Fibroblast of villous mesenchyme (primary cell): ENCODE data around the gene TMEM167A. TPM values are rescaled to one million over a fixed set of nuclear protein-coding genes. Genes with fewer than 3 reads are reported as not detected.

ENCODE experiments used
- DNase-seq: peaks from one replicate; pipeline ENCODE4 v3.0.0-alpha.2; 2010; ENCODE audit warnings: low read depth
- H3K4me3 ChIP-seq: 2 replicates; pipeline ENCODE4 v1.5.1; 2011; ENCODE audit warnings: low read depth, mild to moderate bottlenecking, low read length
- total RNA-seq: library from RNA; depleted of rRNA; stranded (reverse); fragments of >200 nt; gene quantifications from 2 replicates; pipeline ENCODE4 v1.2.3, GENCODE V29; 2012
- TF ChIP-seq, protein P1 (sequence below): IDR thresholded peaks from 2 replicates; pipeline ENCODE4 v1.5.1; 2012; ENCODE audit warnings: low read depth, mild to moderate bottlenecking, low read length; ENCODE audit not compliant: insufficient read depth

The TMEM167A gene
- total RNA-seq, 1 donor, result 91.1 TPM

DNA sequence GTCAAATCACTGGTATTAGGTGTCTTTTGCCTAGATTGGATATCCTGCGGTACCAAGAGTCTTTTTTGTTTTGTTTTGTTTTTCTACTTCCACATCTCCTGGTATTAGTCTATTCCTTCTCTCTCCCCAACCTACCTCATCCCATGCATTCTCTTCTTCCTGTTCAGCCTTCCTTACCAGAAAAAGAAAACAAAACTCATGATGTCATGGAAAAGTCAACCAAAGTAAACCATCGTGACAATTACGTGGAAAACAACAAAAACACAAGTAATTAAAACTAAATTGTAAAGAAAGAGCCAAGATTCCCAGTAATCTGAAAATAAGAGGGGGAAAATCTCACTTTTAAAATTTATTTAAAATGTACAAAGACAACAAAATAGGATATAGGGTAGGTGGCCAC is 38.3 kb downstream of the TMEM167A start:
- DNase-seq, result no peak
- TF ChIP-seq, protein P1, sequence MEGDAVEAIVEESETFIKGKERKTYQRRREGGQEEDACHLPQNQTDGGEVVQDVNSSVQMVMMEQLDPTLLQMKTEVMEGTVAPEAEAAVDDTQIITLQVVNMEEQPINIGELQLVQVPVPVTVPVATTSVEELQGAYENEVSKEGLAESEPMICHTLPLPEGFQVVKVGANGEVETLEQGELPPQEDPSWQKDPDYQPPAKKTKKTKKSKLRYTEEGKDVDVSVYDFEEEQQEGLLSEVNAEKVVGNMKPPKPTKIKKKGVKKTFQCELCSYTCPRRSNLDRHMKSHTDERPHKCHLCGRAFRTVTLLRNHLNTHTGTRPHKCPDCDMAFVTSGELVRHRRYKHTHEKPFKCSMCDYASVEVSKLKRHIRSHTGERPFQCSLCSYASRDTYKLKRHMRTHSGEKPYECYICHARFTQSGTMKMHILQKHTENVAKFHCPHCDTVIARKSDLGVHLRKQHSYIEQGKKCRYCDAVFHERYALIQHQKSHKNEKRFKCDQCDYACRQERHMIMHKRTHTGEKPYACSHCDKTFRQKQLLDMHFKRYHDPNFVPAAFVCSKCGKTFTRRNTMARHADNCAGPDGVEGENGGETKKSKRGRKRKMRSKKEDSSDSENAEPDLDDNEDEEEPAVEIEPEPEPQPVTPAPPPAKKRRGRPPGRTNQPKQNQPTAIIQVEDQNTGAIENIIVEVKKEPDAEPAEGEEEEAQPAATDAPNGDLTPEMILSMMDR, result no peak
- H3K4me3 ChIP-seq, result no peak overlapping the region

DNA sequence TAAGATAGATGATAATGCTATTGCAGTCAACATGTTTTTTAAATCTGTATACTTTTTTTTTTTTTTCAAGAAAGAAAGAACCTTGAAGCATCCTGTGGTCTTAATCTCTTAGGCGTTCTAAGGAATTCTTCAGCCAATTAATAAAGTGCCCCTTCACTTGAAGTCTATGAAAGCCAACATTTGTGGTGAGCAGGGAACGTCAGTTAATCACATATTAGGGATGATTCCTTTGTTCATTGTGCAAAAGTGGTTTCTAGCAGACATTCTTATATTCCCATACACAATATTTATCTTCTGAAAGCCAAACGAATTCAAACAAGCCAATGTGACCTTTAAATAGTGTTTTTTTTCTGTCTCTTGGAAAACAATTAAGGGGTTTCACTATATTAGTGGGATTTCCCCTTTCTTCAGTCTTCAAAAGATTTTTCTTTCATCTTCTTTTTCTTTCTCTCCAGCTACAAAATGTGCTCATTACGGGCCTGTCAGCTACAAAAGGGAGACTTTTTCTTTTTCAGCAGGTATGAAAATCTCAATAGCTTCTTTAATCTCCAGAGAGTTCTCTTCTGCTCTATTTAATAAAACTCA is 40.1 kb downstream of the TMEM167A start:
- TF ChIP-seq, protein P1, result no peak
- H3K4me3 ChIP-seq, result no peak overlapping the region
- DNase-seq, result no peak

DNA sequence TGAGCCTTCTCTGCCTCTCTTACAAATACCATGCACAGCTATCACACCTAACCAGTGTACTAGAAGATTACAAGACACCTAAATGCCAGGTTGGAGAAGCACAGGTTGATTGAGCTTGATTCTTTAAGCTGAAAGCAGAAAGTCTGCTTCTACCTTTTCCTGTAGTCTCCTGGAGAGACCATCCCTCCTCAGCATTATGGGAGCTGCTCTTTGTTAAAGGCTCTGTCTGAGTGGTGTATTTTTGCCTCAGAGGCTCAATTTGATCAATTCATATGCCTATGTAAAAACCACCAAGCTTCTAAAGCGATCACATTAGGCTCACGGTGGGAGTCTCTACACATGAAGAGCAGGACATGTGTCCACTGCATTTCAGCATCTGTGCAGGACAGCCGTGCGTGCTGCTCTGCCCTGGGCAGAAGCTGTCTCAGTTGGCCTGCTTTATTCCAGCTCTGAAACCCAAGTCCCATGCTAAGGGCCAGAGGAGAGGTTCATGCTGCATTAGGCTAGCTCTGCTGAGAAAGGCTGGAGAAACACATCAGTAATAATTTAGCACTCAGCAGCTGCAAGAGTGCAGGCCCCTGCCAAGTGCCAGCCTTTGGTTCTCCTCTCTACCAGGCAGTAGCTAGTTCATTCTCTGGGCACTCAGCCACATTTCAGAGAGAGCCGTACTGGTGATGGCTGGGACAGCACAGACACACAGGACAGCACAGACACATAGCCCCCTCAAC is 41.7 kb downstream of the TMEM167A start:
- DNase-seq, result no peak
- TF ChIP-seq, protein P1, result no peak
- H3K4me3 ChIP-seq, result no peak overlapping the region

DNA sequence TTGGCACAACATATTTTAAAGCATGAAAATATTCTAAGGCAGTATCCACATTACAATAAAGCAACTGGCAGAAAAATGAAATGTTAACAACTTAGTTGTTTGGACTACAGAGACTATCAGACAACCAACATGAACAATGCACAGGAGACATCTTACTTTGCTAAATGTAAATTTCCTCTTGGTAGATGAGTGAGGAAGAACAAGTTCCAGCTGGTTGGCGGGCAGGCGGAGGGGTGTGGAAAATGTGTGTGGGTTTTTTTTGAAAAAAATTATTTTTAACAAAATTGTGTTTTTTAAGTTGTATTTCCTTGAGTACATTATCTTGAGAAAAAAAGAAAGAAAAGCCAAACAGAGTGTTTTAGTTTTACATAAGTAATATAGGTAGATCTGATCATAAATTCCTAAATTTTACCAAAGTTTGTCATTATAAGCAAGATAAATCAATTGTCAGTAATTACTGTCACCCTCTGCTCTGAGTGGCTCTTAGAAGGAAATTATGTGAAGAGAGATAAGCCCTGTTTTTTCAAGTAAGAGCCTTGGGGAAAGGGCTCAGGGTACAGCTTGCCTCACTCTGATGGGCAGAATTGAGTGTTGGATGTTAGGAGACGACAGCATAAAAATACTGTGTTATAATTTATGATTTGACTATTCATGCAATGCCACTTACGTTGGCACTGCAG is 42.5 kb downstream of the TMEM167A start:
- TF ChIP-seq, protein P1, result no peak
- H3K4me3 ChIP-seq, result no peak overlapping the region
- no peak for DNase-seq

DNA sequence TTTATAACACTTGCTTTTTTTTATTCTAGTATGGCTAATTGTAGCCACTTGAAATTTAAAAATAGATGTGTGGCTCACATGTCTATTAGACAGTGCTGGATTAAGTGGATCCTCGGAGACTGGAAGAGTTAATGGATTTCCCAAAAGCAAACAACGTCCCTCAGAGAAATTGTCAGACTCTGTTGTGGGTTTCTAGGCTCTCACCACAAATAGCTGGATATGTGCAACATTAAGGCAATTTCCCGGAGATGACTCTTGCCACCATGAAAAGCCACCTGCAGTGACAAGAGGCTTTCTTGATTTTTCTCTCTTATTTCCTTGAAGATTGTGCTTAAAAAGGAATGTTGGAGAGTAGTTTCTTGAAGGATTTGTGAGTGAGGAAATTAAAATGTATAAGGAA is 43.2 kb downstream of the TMEM167A start:
- H3K4me3 ChIP-seq, result no peak overlapping the region
- DNase-seq, result no peak
- TF ChIP-seq, protein P1, result no peak

DNA sequence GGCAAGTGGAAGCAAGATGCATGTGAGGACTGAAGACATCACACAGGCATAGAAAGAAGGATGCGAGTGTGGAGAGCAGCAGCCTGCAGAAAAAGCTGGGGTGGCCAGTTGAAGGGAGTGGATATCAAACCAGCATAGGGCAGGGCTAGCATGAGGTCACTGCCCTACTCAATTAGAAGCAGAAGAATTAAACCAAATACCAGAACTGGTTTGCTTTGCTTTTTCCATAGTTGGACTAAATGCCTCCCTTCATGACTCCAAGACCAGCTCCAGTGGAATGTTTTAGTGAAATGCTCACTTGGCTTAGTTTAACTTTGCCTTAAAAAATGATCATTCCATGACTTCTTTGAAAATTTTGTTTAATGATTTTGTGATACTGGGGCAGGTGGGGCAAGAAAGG is 45.8 kb downstream of the TMEM167A start:
- DNase-seq, result no peak
- H3K4me3 ChIP-seq, result no peak overlapping the region
- TF ChIP-seq, protein P1, result no peak
